Liver (tissue), 9 donors: Measurements from ENCODE around the gene PRPF40B. TPM values are rescaled to one million over a fixed set of nuclear protein-coding genes. Genes with fewer than 3 reads are reported as not detected.

Experiments
- DNase-seq: peaks from one replicate; pipeline ENCODE4 v3.0.0-alpha.2; 2017; ENCODE audit warnings: low spot score
- H3K27ac ChIP-seq, 2 donors: one replicate each; pipeline ENCODE4 v1.7.0; 2013; ENCODE audit warnings: inconsistent platforms in 2 of 2, low read length in 2 of 2, control low read depth in 1 of 2, low read depth in 1 of 2, mild to moderate bottlenecking in 1 of 2
- H3K27me3 ChIP-seq, 4 donors: one replicate each; pipeline versions ENCODE4 v1.6.1 to v1.7.0; 2013; ENCODE audit warnings: low read length in 3 of 4, inconsistent platforms in 1 of 4, mild to moderate bottlenecking in 1 of 4, moderate library complexity in 1 of 4; ENCODE audit not compliant: control insufficient read depth in 4 of 4, insufficient read depth in 4 of 4
- H3K36me3 ChIP-seq, 4 donors: one replicate each; pipeline versions ENCODE4 v1.6.1 to v1.7.0; 2013; ENCODE audit warnings: low read length in 3 of 4, mild to moderate bottlenecking in 3 of 4, low read depth in 1 of 4, moderate library complexity in 1 of 4; ENCODE audit not compliant: control insufficient read depth in 4 of 4, insufficient read depth in 3 of 4
- H3K4me1 ChIP-seq, 4 donors: one replicate each; pipeline versions ENCODE4 v1.6.1 to v1.7.0; 2013; ENCODE audit warnings: low read length in 3 of 4, mild to moderate bottlenecking in 3 of 4, moderate library complexity in 1 of 4; ENCODE audit not compliant: control insufficient read depth in 4 of 4, insufficient read depth in 4 of 4
- H3K4me3 ChIP-seq, 3 donors: one replicate each; pipeline versions ENCODE4 v1.6.1 to v1.7.0; 2013; ENCODE audit warnings: low read length in 3 of 3, control low read depth in 1 of 3, low read depth in 1 of 3, mild to moderate bottlenecking in 1 of 3
- H3K9ac ChIP-seq, 2 donors: one replicate each; pipeline ENCODE4 v1.7.0; 2013; ENCODE audit warnings: low read length in 2 of 2, mild to moderate bottlenecking in 2 of 2, moderate library complexity in 2 of 2, control low read depth in 1 of 2, low read depth in 1 of 2
- H3K9me3 ChIP-seq, 4 donors: one replicate each; pipeline versions ENCODE4 v1.6.1 to v1.7.0; 2013; ENCODE audit warnings: low read length in 3 of 4; ENCODE audit not compliant: control insufficient read depth in 4 of 4
- EGR1 ChIP-seq, 2 donors: IDR thresholded peaks; 2 replicates each; pipeline ENCODE4 v1.6.1; 2016 to 2018; ENCODE audit warnings: antibody characterized with exemption in 2 of 2, low read depth in 2 of 2
- FOXA1 ChIP-seq: IDR thresholded peaks from 2 replicates; pipeline ENCODE4 v1.6.1; 2016; ENCODE audit warnings: antibody characterized with exemption
- FOXA2 ChIP-seq: IDR thresholded peaks from 2 replicates; pipeline ENCODE4 v1.6.1; 2016; ENCODE audit warnings: antibody characterized with exemption
- GABPA ChIP-seq, 2 donors: IDR thresholded peaks in 1 of 2; conservative IDR thresholded peaks in 1 of 2; 2 replicates each; pipeline ENCODE4 v1.6.1; 2016; ENCODE audit warnings: antibody characterized with exemption in 2 of 2, mild to moderate bottlenecking in 1 of 2, moderate library complexity in 1 of 2
- HNF4G ChIP-seq: IDR thresholded peaks from 2 replicates; pipeline ENCODE4 v1.6.1; 2016; ENCODE audit warnings: antibody characterized with exemption
- JUND ChIP-seq, 2 donors: IDR thresholded peaks; 2 replicates each; pipeline ENCODE4 v1.6.1; 2016; ENCODE audit warnings: antibody characterized with exemption in 2 of 2
- NR2F2 ChIP-seq: IDR thresholded peaks from 2 replicates; pipeline ENCODE4 v1.6.1; 2016; ENCODE audit warnings: antibody characterized with exemption
- RAD21 ChIP-seq, 2 donors: IDR thresholded peaks; 2 replicates each; pipeline ENCODE4 v1.6.1; 2016; ENCODE audit warnings: antibody characterized with exemption in 2 of 2, mild to moderate bottlenecking in 2 of 2
- RXRA ChIP-seq, 2 donors: IDR thresholded peaks; 2 replicates each; pipeline ENCODE4 v1.6.1; 2017 to 2018; ENCODE audit warnings: antibody characterized with exemption in 2 of 2, mild to moderate bottlenecking in 1 of 2
- SP1 ChIP-seq: IDR thresholded peaks from 2 replicates; pipeline ENCODE4 v1.6.1; 2018; ENCODE audit warnings: antibody characterized with exemption, mild to moderate bottlenecking
- YY1 ChIP-seq: IDR thresholded peaks from 2 replicates; pipeline ENCODE4 v1.6.1; 2016; ENCODE audit warnings: antibody characterized with exemption, mild to moderate bottlenecking
- WGBS: extraction: QIAGEN DNeasy Blood & Tissue Kit; methylation state at CpG from one replicate; pipeline ENCODE4 v1.1.7; 2013; 5-methylcytosine and 5-hydroxymethylcytosine counted together
- polyA plus RNA-seq, 2 donors: library from polyadenylated mRNA; stranded (reverse) in 1 of 2; unstranded in 1 of 2; fragments of 200-250 nt in 1 of 2; fragments of >200 nt in 1 of 2; fragmentation: Nextera tagmentation in 1 of 2; extraction: Ambion mirVana in 1 of 2; gene quantifications; one replicate each; pipeline versions ENCODE4 v1.2.1 to v1.2.3, GENCODE V29; 2013 to 2015
- total RNA-seq, 2 donors: library from RNA; depleted of rRNA; stranded (reverse); fragments of >200 nt; gene quantifications; one replicate each; pipeline ENCODE4 v1.2.3, GENCODE V29; 2014
- TF ChIP-seq, protein P1 (sequence below): IDR thresholded peaks from 2 replicates; pipeline ENCODE4 v1.6.1; 2016; ENCODE audit warnings: antibody characterized with exemption
- TF ChIP-seq, protein P2 (sequence below): IDR thresholded peaks from 2 replicates; pipeline ENCODE4 v1.6.1; 2016; ENCODE audit warnings: antibody characterized with exemption, mild to moderate bottlenecking
- TF ChIP-seq, protein P3 (sequence below): IDR thresholded peaks from 2 replicates; pipeline ENCODE4 v1.6.1; 2016; ENCODE audit warnings: antibody characterized with exemption
- TF ChIP-seq, protein P4 (sequence below): IDR thresholded peaks from 2 replicates; pipeline ENCODE4 v1.6.1; 2016; ENCODE audit warnings: antibody characterized with exemption
- donor health status: healthy.
- donor health status: healthy.
- donor health status: healthy.
- donor health status: healthy.
- donor health status: healthy.

The PRPF40B gene
- total and polyA plus RNA-seq, 4 donors: 2.4 to 4.8 (median 3.9) TPM

DNA sequence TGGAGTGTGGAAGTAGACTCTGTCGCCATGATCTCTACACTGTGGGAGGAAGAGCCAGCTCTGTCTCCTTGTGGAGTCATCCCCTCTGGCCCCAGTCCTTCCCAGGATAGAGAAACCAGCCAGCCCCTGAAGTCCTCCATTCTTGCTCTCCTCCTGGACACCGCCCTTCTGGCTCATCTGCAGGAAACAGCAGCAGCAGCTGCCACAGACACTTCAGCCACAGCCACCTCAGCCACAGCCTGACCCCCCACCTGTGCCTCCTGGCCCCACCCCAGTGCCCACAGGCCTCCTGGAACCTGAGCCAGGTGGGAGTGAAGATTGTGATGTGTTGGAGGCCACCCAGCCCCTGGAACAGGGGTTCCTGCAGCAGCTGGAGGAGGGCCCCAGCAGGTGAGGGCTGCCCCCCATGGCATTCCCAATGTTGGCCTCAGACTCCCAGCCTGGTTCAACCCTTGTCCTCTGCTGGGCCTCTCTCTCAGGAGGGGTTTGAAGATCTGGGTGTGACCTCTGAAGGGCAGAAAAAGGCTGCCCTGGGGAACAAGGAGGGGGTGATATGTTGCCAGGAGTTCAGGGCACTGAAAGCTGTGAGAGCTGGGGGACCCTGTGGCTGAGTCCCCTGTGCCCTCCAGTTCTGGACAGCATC is 10.5 kb downstream of the PRPF40B start:
- H3K36me3 ChIP-seq: peaks cover 0 to 2% (median 0%) of the 10 kb centered on the region in 4 donors
- no peak overlapping the region for H3K9ac ChIP-seq
- no peaks in the 10 kb centered on the region for H3K27me3 ChIP-seq
- no peak overlapping the region for H3K27ac ChIP-seq
- H3K4me1 ChIP-seq: no peaks in the 10 kb centered on the region
- WGBS: 98% methylated on average over 2 of the region's 2 CpGs
- no peak overlapping the region for H3K4me3 ChIP-seq
- H3K9me3 ChIP-seq: no peaks in the 10 kb centered on the region
- TF ChIP-seq RXRA (IDR thresholded peaks at IDR 0.05) (no peak), YY1 (no peak), HNF4G (no peak), FOXA2 (no peak), EGR1 (IDR thresholded peaks at IDR 0.05; ENCODE audit: low read depth in 2 of 2) (no peak), RAD21 (IDR thresholded peaks at IDR 0.05) (no peak), SP1 (no peak), JUND (IDR thresholded peaks at IDR 0.05) (no peak), FOXA1 (no peak)
- TF ChIP-seq, protein P1, sequence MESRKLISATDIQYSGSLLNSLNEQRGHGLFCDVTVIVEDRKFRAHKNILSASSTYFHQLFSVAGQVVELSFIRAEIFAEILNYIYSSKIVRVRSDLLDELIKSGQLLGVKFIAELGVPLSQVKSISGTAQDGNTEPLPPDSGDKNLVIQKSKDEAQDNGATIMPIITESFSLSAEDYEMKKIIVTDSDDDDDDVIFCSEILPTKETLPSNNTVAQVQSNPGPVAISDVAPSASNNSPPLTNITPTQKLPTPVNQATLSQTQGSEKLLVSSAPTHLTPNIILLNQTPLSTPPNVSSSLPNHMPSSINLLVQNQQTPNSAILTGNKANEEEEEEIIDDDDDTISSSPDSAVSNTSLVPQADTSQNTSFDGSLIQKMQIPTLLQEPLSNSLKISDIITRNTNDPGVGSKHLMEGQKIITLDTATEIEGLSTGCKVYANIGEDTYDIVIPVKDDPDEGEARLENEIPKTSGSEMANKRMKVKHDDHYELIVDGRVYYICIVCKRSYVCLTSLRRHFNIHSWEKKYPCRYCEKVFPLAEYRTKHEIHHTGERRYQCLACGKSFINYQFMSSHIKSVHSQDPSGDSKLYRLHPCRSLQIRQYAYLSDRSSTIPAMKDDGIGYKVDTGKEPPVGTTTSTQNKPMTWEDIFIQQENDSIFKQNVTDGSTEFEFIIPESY: no peak
- TF ChIP-seq, protein P2, sequence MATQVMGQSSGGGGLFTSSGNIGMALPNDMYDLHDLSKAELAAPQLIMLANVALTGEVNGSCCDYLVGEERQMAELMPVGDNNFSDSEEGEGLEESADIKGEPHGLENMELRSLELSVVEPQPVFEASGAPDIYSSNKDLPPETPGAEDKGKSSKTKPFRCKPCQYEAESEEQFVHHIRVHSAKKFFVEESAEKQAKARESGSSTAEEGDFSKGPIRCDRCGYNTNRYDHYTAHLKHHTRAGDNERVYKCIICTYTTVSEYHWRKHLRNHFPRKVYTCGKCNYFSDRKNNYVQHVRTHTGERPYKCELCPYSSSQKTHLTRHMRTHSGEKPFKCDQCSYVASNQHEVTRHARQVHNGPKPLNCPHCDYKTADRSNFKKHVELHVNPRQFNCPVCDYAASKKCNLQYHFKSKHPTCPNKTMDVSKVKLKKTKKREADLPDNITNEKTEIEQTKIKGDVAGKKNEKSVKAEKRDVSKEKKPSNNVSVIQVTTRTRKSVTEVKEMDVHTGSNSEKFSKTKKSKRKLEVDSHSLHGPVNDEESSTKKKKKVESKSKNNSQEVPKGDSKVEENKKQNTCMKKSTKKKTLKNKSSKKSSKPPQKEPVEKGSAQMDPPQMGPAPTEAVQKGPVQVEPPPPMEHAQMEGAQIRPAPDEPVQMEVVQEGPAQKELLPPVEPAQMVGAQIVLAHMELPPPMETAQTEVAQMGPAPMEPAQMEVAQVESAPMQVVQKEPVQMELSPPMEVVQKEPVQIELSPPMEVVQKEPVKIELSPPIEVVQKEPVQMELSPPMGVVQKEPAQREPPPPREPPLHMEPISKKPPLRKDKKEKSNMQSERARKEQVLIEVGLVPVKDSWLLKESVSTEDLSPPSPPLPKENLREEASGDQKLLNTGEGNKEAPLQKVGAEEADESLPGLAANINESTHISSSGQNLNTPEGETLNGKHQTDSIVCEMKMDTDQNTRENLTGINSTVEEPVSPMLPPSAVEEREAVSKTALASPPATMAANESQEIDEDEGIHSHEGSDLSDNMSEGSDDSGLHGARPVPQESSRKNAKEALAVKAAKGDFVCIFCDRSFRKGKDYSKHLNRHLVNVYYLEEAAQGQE: no peak
- TF ChIP-seq, protein P3, sequence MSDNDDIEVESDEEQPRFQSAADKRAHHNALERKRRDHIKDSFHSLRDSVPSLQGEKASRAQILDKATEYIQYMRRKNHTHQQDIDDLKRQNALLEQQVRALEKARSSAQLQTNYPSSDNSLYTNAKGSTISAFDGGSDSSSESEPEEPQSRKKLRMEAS: no peak
- TF ChIP-seq, protein P4, sequence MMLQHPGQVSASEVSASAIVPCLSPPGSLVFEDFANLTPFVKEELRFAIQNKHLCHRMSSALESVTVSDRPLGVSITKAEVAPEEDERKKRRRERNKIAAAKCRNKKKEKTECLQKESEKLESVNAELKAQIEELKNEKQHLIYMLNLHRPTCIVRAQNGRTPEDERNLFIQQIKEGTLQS: no peak
- DNase-seq: no peak

DNA sequence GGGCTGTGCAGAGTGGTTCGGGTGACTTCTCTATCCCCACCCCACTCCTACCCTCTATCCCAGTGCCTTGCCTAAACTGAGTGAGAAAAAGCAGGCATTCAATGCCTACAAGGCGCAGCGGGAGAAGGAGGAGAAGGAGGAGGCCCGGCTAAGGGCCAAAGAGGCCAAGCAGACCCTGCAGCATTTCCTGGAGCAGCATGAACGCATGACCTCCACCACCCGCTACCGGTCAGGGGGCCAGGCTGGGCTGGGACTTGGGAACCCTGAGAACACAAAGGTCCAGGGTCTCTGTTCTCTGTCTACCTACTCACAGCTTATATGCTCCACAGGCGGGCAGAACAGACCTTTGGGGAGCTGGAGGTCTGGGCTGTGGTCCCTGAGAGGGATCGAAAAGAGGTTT is 11.7 kb downstream of the PRPF40B start:
- Histone ChIP-seq H3K27me3 (no peaks in the 10 kb centered on the region), H3K36me3 (peaks cover 0 to 2% (median 0%) of the 10 kb centered on the region in 4 donors), H3K4me1 (no peaks in the 10 kb centered on the region), H3K4me3 (no peak overlapping the region), H3K9ac (no peak overlapping the region), H3K27ac (no peak overlapping the region), H3K9me3 (no peaks in the 10 kb centered on the region)
- DNase-seq: no peak
- TF ChIP-seq FOXA1 (no peak), NR2F2 (no peak), GABPA (IDR thresholded peaks at IDR 0.05 in 1 of 2, conservative IDR thresholded peaks at IDR 0.05 in 1 of 2) (no peak)
- TF ChIP-seq, protein P4: no peak
- 90% methylated on average over 9 of the region's 9 CpGs for WGBS
